ENCODE results near the gene AKR1B15.

Gene AKR1B15

DNA sequence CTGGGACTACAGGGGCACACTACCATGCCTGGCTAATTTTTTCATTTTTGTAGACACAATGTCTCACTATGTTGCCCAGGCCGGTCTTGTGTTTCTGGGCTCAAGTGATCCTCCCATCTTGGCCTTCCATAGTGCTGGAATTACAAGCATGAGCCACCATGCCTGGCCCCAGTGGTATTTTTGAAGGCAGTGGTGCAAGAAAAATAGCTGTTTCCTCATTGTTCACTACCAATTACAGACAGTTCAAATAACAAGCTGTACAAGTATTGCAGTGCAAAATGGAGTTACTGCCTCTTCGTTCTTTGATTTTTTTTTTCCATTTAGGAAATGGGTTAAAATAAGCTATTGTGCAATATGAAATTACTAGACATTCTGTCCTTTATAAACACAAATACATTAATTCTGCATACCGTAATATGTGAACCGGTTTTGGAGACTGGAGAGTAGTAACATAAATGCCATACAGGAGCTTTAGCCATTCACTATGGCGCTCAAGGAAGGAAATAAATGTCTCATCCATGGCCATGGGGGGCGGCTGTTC, 62.8 kb downstream of the AKR1B15 start:
- H2AFZ ChIP-seq (ENCODE audit: low read length), result no peak overlapping the region
- WGBS, 2 donors (ENCODE audit: extremely low coverage in 2 of 2, insufficient read length in 2 of 2, insufficient replicate concordance in 1 of 2), result no CpG with 5 or more reads among the region's 6 CpGs
- H3K27ac ChIP-seq (replicated peaks; ENCODE audit: low read length), result no peak overlapping the region
- no peak overlapping the region for H3K4me3 ChIP-seq (ENCODE audit: low read length in 2 of 2)
- H2AK5ac ChIP-seq (ENCODE audit: low read depth, low read length), result no peak overlapping the region
- H3K18ac ChIP-seq (ENCODE audit: low read length), result no peak overlapping the region
- H3K14ac ChIP-seq (ENCODE audit: low read length), result no peak overlapping the region
- H3K79me1 ChIP-seq (ENCODE audit: low read depth, low read length), result no peaks in the 10 kb centered on the region
- no peak overlapping the region for H2BK12ac ChIP-seq (ENCODE audit: low read length)
- H3K4ac ChIP-seq (ENCODE audit: low read length), result no peak overlapping the region
- no peaks in the 10 kb centered on the region for H3K9me3 ChIP-seq (replicated peaks in 1 of 2; ENCODE audit: control insufficient read depth in 2 of 2, insufficient read depth in 1 of 2, low read depth in 1 of 2, low read length in 2 of 2)
- no peak overlapping the region for H3K9ac ChIP-seq (ENCODE audit: low read depth, low read length, poor library complexity)
- H3K27me3 ChIP-seq (ENCODE audit: control insufficient read depth in 3 of 3, insufficient read depth in 3 of 3, low read depth in 1 of 3, low read length in 3 of 3), result peaks cover 0 to 9% (median 0%) of the 10 kb centered on the region in 3 experiments
- no peaks in the 10 kb centered on the region for H3K4me1 ChIP-seq (ENCODE audit: control insufficient read depth in 2 of 2, insufficient read depth in 1 of 2, low read depth in 1 of 2, low read length in 2 of 2)
- no peak overlapping the region for H2BK15ac ChIP-seq (ENCODE audit: low read length)
- H2BK5ac ChIP-seq (ENCODE audit: low read length), result no peak overlapping the region
- DNase-seq (ENCODE audit: low spot score), result no peak
- H4K91ac ChIP-seq (ENCODE audit: low read depth, low read length, poor library complexity), result no peak overlapping the region
- H3K23ac ChIP-seq (ENCODE audit: low read depth, low read length, poor library complexity), result no peak overlapping the region
- H4K8ac ChIP-seq (ENCODE audit: low read depth, low read length), result no peak overlapping the region
- no peak overlapping the region for H3K4me2 ChIP-seq (ENCODE audit: insufficient read depth, low read length, poor library complexity, severe bottlenecking)
- H3K36me3 ChIP-seq (replicated peaks in 1 of 2; ENCODE audit: control insufficient read depth in 2 of 2, insufficient read depth in 2 of 2, low read length in 2 of 2), result no peaks in the 10 kb centered on the region
- no peak overlapping the region for H2BK120ac ChIP-seq (ENCODE audit: low read depth, low read length)

DNA sequence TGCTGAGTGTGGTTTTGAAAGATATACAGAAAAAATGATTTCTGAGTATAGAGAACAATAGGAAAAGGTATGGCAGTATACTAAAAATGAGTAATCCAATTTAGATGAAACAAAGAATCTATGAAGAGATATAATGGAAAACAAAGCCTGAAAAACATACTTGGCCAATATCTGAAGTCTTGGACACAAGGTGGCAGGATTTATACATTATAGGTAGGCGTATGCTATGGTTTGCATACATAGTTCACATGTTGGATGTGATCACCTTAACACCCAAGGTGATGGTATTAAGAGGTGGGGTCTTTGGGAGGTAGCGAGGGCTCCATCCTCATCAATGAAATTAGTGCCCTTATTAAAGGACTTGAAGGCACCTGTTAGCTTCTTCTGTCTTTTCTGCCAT, 63.3 kb downstream of the AKR1B15 start:
- Histone ChIP-seq H3K27me3 (ENCODE audit: control insufficient read depth in 3 of 3, insufficient read depth in 3 of 3, low read depth in 1 of 3, low read length in 3 of 3) (peaks cover 0 to 10% (median 0%) of the 10 kb centered on the region in 3 experiments), H2BK5ac (ENCODE audit: low read length) (no peak overlapping the region), H3K9me3 (replicated peaks in 1 of 2; ENCODE audit: control insufficient read depth in 2 of 2, insufficient read depth in 1 of 2, low read depth in 1 of 2, low read length in 2 of 2) (no peaks in the 10 kb centered on the region), H4K91ac (ENCODE audit: low read depth, low read length, poor library complexity) (no peak overlapping the region), H3K79me1 (ENCODE audit: low read depth, low read length) (no peaks in the 10 kb centered on the region), H2BK12ac (ENCODE audit: low read length) (no peak overlapping the region), H3K27ac (replicated peaks; ENCODE audit: low read length) (no peak overlapping the region), H3K18ac (ENCODE audit: low read length) (no peak overlapping the region), H3K36me3 (replicated peaks in 1 of 2; ENCODE audit: control insufficient read depth in 2 of 2, insufficient read depth in 2 of 2, low read length in 2 of 2) (no peaks in the 10 kb centered on the region), H3K14ac (ENCODE audit: low read length) (no peak overlapping the region), H3K4me1 (ENCODE audit: control insufficient read depth in 2 of 2, insufficient read depth in 1 of 2, low read depth in 1 of 2, low read length in 2 of 2) (no peaks in the 10 kb centered on the region), H3K9ac (ENCODE audit: low read depth, low read length, poor library complexity) (no peak overlapping the region), H4K8ac (ENCODE audit: low read depth, low read length) (no peak overlapping the region), H3K4me2 (ENCODE audit: insufficient read depth, low read length, poor library complexity, severe bottlenecking) (no peak overlapping the region), H2BK15ac (ENCODE audit: low read length) (no peak overlapping the region), H2AK5ac (ENCODE audit: low read depth, low read length) (no peak overlapping the region), H2BK120ac (ENCODE audit: low read depth, low read length) (no peak overlapping the region), H3K23ac (ENCODE audit: low read depth, low read length, poor library complexity) (no peak overlapping the region), H3K4me3 (ENCODE audit: low read length in 2 of 2) (no peak overlapping the region), H3K4ac (ENCODE audit: low read length) (no peak overlapping the region), H2AFZ (ENCODE audit: low read length) (no peak overlapping the region)
- no CpG with 5 or more reads among the region's 2 CpGs for WGBS, 2 donors (ENCODE audit: extremely low coverage in 2 of 2, insufficient read length in 2 of 2, insufficient replicate concordance in 1 of 2)
- no peak for DNase-seq (ENCODE audit: low spot score)

DNA sequence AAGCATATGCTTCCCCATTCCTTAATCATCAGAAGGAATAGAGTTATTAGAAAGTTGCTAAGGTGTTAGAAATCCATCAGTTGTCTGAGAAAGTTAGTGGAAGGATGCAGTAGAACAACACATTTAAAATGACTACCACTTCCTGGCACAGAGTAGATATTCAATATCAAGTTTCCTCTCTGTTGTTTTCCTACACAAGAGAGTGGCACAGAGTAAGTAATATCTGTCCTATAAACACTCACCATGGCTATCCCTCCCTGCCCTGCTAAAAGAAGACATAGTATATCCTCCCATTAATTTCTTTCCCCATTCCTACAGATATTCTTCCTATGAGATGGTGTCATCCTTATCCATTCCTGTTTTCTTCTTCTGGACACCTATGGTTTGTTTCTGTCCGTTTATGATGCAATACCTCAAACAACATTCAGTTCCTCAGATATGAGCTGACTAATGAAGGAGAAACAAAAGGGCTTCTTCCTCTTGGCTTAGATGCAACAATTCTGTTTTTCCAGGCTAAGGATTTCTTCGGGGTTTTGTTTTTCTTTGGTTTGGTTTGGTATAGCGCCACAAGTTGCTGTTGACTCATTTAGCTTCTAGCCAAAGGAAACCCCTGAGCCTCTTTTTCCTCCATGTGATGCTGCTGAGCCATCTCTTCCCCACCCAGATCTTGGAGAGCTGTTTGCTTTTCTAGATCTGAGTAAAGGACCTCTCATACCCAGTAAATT, 64.9 kb downstream of the AKR1B15 start:
- no peak overlapping the region for H2BK120ac ChIP-seq (ENCODE audit: low read depth, low read length)
- no peak overlapping the region for H2BK12ac ChIP-seq (ENCODE audit: low read length)
- H3K27ac ChIP-seq (replicated peaks; ENCODE audit: low read length), result no peak overlapping the region
- H3K4me3 ChIP-seq (ENCODE audit: low read length in 2 of 2), result no peak overlapping the region
- no peak overlapping the region for H3K4me2 ChIP-seq (ENCODE audit: insufficient read depth, low read length, poor library complexity, severe bottlenecking)
- H3K9ac ChIP-seq (ENCODE audit: low read depth, low read length, poor library complexity), result no peak overlapping the region
- no peak overlapping the region for H2BK5ac ChIP-seq (ENCODE audit: low read length)
- no peak overlapping the region for H2AFZ ChIP-seq (ENCODE audit: low read length)
- H3K79me1 ChIP-seq (ENCODE audit: low read depth, low read length), result no peaks in the 10 kb centered on the region
- no peak overlapping the region for H3K4ac ChIP-seq (ENCODE audit: low read length)
- H2BK15ac ChIP-seq (ENCODE audit: low read length), result no peak overlapping the region
- H4K91ac ChIP-seq (ENCODE audit: low read depth, low read length, poor library complexity), result no peak overlapping the region
- H3K14ac ChIP-seq (ENCODE audit: low read length), result no peak overlapping the region
- H3K27me3 ChIP-seq (ENCODE audit: control insufficient read depth in 3 of 3, insufficient read depth in 3 of 3, low read depth in 1 of 3, low read length in 3 of 3), result peaks cover 0 to 18% (median 0%) of the 10 kb centered on the region in 3 experiments
- DNase-seq (ENCODE audit: low spot score), result no peak
- WGBS, 2 donors (ENCODE audit: extremely low coverage in 2 of 2, insufficient read length in 2 of 2, insufficient replicate concordance in 1 of 2), result no CpG with 5 or more reads among the region's 3 CpGs
- H3K23ac ChIP-seq (ENCODE audit: low read depth, low read length, poor library complexity), result no peak overlapping the region
- H4K8ac ChIP-seq (ENCODE audit: low read depth, low read length), result no peak overlapping the region
- H3K9me3 ChIP-seq (replicated peaks in 1 of 2; ENCODE audit: control insufficient read depth in 2 of 2, insufficient read depth in 1 of 2, low read depth in 1 of 2, low read length in 2 of 2), result no peaks in the 10 kb centered on the region
- no peaks in the 10 kb centered on the region for H3K4me1 ChIP-seq (ENCODE audit: control insufficient read depth in 2 of 2, insufficient read depth in 1 of 2, low read depth in 1 of 2, low read length in 2 of 2)
- H3K36me3 ChIP-seq (replicated peaks in 1 of 2; ENCODE audit: control insufficient read depth in 2 of 2, insufficient read depth in 2 of 2, low read length in 2 of 2), result no peaks in the 10 kb centered on the region
- H3K18ac ChIP-seq (ENCODE audit: low read length), result no peak overlapping the region
- H2AK5ac ChIP-seq (ENCODE audit: low read depth, low read length), result no peak overlapping the region

DNA sequence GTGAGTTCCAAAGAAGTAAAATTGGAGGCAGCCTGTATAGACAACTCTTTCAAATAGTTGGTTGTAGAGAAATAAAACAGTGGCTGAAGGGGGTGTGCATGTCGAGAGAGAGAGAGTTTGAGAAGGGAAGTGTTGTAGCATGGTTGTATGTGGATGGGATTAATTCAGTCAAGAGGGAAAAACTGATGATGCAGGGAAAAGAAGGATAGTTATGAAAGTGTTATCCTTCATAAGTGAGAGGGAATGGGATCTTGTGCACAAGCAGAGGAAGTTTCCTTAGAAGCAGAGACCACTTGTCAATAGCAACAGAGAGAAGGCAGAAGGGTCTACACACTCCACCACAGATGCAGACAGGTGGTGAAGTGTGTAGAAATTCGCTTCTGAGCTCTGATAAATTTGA, 67.7 kb downstream of the AKR1B15 start:
- Histone ChIP-seq H2AFZ (ENCODE audit: low read length) (no peak overlapping the region), H3K27ac (replicated peaks; ENCODE audit: low read length) (no peak overlapping the region), H2BK12ac (ENCODE audit: low read length) (no peak overlapping the region), H2AK5ac (ENCODE audit: low read depth, low read length) (no peak overlapping the region), H4K8ac (ENCODE audit: low read depth, low read length) (no peak overlapping the region), H3K4ac (ENCODE audit: low read length) (no peak overlapping the region), H3K4me2 (ENCODE audit: insufficient read depth, low read length, poor library complexity, severe bottlenecking) (no peak overlapping the region), H2BK15ac (ENCODE audit: low read length) (no peak overlapping the region), H3K4me3 (ENCODE audit: low read length in 2 of 2) (no peak overlapping the region), H4K91ac (ENCODE audit: low read depth, low read length, poor library complexity) (no peak overlapping the region), H3K36me3 (replicated peaks in 1 of 2; ENCODE audit: control insufficient read depth in 2 of 2, insufficient read depth in 2 of 2, low read length in 2 of 2) (no peaks in the 10 kb centered on the region), H3K18ac (ENCODE audit: low read length) (no peak overlapping the region), H2BK120ac (ENCODE audit: low read depth, low read length) (no peak overlapping the region), H3K4me1 (ENCODE audit: control insufficient read depth in 2 of 2, insufficient read depth in 1 of 2, low read depth in 1 of 2, low read length in 2 of 2) (no peaks in the 10 kb centered on the region), H3K79me1 (ENCODE audit: low read depth, low read length) (no peaks in the 10 kb centered on the region), H3K23ac (ENCODE audit: low read depth, low read length, poor library complexity) (no peak overlapping the region), H3K14ac (ENCODE audit: low read length) (no peak overlapping the region), H2BK5ac (ENCODE audit: low read length) (no peak overlapping the region), H3K9ac (ENCODE audit: low read depth, low read length, poor library complexity) (no peak overlapping the region), H3K9me3 (replicated peaks in 1 of 2; ENCODE audit: control insufficient read depth in 2 of 2, insufficient read depth in 1 of 2, low read depth in 1 of 2, low read length in 2 of 2) (no peaks in the 10 kb centered on the region), H3K27me3 (ENCODE audit: control insufficient read depth in 3 of 3, insufficient read depth in 3 of 3, low read depth in 1 of 3, low read length in 3 of 3) (peaks cover 0 to 19% (median 0%) of the 10 kb centered on the region in 3 experiments)
- WGBS, 2 donors (ENCODE audit: extremely low coverage in 2 of 2, insufficient read length in 2 of 2, insufficient replicate concordance in 1 of 2), result 100% methylated on average over 1 of the region's 2 CpGs; no CpG with 5 or more reads in 1 of the 2 donors
- DNase-seq (ENCODE audit: low spot score), result no peak

All from neuronal stem cell (in vitro differentiated cells).